Measurements from ENCODE around the gene KREMEN1.

DNA sequence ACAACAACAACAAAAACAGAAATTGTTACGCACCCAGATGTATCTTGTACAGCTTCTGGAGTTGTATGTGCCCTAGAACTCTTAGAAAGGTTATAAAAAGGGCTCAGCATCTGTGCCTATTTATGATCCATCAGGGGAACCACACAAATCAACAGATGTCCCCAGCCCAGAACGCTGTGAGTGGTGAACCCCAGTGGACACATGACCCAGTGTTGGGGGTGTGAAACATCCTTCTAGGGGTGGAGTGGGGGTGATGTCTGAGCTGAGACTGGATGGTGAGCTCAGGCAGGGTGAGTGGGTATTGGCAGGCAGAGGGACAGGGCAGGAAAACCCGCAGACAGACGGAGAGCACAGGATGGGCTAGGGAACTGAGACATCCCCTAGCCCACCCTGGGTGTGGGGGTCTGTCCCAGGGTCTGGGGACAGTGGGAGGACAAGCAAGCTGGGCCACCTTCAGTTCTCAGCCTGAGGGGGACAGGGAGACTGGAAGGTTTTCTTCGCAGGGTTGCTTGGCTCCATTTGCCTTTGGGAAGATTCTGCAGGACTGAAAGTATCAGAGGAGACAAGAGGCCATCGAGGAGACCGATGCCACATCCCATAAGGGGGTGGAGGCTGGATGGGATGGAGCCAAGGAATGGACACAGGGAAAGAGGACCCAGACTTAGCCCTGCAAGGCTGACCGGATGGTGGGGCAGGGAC, 127.0 kb downstream of the KREMEN1 start:
- TF ChIP-seq, protein P1, sequence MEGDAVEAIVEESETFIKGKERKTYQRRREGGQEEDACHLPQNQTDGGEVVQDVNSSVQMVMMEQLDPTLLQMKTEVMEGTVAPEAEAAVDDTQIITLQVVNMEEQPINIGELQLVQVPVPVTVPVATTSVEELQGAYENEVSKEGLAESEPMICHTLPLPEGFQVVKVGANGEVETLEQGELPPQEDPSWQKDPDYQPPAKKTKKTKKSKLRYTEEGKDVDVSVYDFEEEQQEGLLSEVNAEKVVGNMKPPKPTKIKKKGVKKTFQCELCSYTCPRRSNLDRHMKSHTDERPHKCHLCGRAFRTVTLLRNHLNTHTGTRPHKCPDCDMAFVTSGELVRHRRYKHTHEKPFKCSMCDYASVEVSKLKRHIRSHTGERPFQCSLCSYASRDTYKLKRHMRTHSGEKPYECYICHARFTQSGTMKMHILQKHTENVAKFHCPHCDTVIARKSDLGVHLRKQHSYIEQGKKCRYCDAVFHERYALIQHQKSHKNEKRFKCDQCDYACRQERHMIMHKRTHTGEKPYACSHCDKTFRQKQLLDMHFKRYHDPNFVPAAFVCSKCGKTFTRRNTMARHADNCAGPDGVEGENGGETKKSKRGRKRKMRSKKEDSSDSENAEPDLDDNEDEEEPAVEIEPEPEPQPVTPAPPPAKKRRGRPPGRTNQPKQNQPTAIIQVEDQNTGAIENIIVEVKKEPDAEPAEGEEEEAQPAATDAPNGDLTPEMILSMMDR (conservative IDR thresholded peaks at IDR 0.05; ENCODE audit: low read depth, low read length) = no peak
- TF ChIP-seq POLR2A (IDR thresholded peaks at IDR 0.05; ENCODE audit: low read depth, low read length) (no peak), RAD21 (IDR thresholded peaks at IDR 0.05; ENCODE audit: low read length) (no peak), SMC3 (IDR thresholded peaks at IDR 0.05; ENCODE audit: low read depth, low read length) (no peak), BHLHE40 (IDR thresholded peaks at IDR 0.05; ENCODE audit: low read depth, low read length) (no peak), CHD1 (IDR thresholded peaks at IDR 0.05; ENCODE audit: low read depth, low read length) (no peak), RFX5 (IDR thresholded peaks at IDR 0.05; ENCODE audit: low read depth, low read length) (no peak), MAZ (IDR thresholded peaks at IDR 0.05; ENCODE audit: borderline replicate concordance, low read depth, low read length) (no peak), NFE2L2 (IDR thresholded peaks at IDR 0.05; ENCODE audit: low read depth, low read length) (no peak), CEBPB (IDR thresholded peaks at IDR 0.05; ENCODE audit: low read depth, low read length) (no peak), FOS (IDR thresholded peaks at IDR 0.05; ENCODE audit: low read depth, low read length) (no peak), MXI1 (IDR thresholded peaks at IDR 0.05; ENCODE audit: borderline replicate concordance, low read depth, low read length) (no peak)
